Peyer's patch (tissue), 4 donors: ENCODE data around the gene NANS.

Experiments
- POLR2A ChIP-seq, 2 donors: fragments of 450-650 bp; IDR thresholded peaks; one replicate each; pipeline ENCODE4 v1.5.1; 2017; ENCODE audit warnings: antibody characterized with exemption in 2 of 2, mild to moderate bottlenecking in 2 of 2, moderate library complexity in 2 of 2
- TF ChIP-seq, protein P1 (sequence below), 6 experiments: fragments of 450-650 bp in 4 of 6; fragments of 200-600 bp in 2 of 6; sonication (generic) in 1 of 6; IDR thresholded peaks; one replicate each; pipeline ENCODE4 v1.5.1; 2017 to 2019; ENCODE audit warnings: antibody characterized with exemption in 6 of 6, mild to moderate bottlenecking in 3 of 6, moderate library complexity in 1 of 6

DNA sequence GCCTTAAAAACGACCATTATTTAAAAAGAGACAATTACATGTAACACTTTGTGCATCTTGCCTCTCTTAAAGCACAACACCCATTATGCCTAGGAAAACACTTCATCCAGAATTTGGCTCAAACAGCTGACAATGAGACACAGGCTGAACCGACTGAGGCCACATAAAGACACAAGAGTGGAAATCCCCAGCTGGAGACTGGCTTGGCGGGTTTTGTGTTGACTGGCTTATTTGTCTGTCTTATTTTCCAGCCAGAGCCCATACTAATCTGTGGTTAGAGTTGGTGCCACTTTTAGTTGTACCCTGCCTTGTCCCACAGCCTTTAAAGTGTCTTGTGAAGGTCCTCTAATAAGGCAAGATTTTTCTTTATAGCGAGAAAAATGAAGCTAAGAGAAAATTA, 41.3 kb downstream of the NANS start:
- TF ChIP-seq POLR2A (IDR thresholded peaks at IDR 0.05) = no peak
- TF ChIP-seq, protein P1, sequence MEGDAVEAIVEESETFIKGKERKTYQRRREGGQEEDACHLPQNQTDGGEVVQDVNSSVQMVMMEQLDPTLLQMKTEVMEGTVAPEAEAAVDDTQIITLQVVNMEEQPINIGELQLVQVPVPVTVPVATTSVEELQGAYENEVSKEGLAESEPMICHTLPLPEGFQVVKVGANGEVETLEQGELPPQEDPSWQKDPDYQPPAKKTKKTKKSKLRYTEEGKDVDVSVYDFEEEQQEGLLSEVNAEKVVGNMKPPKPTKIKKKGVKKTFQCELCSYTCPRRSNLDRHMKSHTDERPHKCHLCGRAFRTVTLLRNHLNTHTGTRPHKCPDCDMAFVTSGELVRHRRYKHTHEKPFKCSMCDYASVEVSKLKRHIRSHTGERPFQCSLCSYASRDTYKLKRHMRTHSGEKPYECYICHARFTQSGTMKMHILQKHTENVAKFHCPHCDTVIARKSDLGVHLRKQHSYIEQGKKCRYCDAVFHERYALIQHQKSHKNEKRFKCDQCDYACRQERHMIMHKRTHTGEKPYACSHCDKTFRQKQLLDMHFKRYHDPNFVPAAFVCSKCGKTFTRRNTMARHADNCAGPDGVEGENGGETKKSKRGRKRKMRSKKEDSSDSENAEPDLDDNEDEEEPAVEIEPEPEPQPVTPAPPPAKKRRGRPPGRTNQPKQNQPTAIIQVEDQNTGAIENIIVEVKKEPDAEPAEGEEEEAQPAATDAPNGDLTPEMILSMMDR (IDR thresholded peaks at IDR 0.05) = no peak
